ENCODE data around the gene PIGX.

PIGX gene

DNA sequence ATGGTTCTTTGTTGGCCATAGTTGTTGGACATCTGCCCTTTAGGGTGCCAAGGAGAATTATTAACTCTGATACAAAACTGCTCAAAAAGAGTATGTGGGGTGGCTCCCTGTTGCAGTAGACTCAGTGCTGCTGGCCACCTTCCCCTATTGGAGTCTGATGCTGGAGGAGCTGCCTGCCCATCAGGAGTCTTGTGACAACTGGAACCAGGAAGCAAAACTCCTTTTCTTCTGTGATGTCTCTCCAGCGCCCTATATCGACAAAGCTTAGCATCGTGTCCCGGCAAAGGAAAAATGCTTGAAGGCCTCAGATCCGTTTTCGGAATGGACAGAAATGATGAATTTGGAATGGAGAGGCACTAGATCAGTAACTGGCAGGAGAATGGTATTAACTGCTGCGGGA lies 51.0 kb downstream of the PIGX start:
- TF ChIP-seq, protein P1, sequence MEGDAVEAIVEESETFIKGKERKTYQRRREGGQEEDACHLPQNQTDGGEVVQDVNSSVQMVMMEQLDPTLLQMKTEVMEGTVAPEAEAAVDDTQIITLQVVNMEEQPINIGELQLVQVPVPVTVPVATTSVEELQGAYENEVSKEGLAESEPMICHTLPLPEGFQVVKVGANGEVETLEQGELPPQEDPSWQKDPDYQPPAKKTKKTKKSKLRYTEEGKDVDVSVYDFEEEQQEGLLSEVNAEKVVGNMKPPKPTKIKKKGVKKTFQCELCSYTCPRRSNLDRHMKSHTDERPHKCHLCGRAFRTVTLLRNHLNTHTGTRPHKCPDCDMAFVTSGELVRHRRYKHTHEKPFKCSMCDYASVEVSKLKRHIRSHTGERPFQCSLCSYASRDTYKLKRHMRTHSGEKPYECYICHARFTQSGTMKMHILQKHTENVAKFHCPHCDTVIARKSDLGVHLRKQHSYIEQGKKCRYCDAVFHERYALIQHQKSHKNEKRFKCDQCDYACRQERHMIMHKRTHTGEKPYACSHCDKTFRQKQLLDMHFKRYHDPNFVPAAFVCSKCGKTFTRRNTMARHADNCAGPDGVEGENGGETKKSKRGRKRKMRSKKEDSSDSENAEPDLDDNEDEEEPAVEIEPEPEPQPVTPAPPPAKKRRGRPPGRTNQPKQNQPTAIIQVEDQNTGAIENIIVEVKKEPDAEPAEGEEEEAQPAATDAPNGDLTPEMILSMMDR (IDR thresholded peaks at IDR 0.05; ENCODE audit: borderline replicate concordance, insufficient read depth, low read depth, low read length) = no peak
- no peak overlapping the region for H3K4me3 ChIP-seq (ENCODE audit: low read depth, low read length)

DNA sequence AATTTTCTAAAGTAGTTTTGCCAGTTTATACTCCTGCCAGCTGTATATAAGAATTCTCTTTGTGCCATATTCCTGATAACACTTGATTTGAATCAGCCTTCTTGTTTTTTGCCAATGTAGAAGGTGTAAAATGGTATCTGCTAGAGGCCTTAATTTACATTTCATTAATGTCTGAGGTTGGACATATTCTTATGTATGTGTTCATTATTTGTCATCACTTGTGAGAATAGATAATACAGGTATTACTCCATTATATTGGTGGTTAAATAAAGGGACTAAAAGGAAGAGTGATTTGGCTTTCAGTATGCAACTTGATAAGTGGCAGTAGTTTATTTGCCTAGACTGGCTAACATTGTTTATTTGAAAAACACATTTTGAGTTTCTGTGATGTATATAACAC lies 53.3 kb downstream of the PIGX start:
- no peak overlapping the region for H3K4me3 ChIP-seq (ENCODE audit: low read depth, low read length)
- TF ChIP-seq, protein P1 (IDR thresholded peaks at IDR 0.05; ENCODE audit: borderline replicate concordance, insufficient read depth, low read depth, low read length) = no peak

DNA sequence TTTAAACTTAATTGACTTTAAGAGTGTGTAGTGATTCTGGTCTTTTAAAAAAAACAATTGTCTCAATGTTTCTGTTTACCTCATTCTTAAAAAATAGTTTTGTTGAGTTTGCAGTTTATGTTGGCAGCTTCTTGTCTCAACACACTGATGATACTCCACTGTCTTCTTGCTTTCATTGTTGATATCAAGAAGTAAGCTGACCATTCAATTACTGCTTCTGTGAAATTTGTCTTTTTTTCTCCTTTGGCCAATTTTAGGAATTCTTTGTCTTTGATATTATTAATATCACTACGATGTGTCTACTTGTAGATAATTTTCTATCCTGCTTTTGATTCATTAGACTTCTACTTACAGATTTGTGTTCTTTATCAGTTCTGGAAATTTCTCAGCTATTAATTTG lies 58.9 kb downstream of the PIGX start:
- no peak overlapping the region for H3K4me3 ChIP-seq (ENCODE audit: low read depth, low read length)
- TF ChIP-seq, protein P1 (IDR thresholded peaks at IDR 0.05; ENCODE audit: borderline replicate concordance, insufficient read depth, low read depth, low read length) = no peak

DNA sequence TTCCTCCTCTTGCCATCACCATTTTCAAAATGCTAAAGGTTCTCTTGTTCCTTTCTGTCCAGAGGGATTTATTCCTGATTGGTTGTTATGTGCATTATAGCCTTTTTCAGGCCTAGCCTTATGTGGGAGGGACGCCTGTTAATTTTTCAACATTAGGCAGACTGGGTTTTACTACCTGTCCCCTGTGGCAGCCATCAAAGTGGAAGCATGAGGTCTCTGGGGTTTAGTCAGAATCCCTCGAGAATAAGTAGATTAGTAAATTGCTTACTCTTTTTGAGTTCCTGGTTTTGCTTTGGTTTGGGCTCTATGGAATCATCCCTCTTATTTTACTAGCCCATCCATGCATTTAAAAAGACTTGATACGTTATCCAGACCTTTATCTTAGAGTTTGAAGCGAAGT lies 59.9 kb downstream of the PIGX start:
- TF ChIP-seq, protein P1 (IDR thresholded peaks at IDR 0.05; ENCODE audit: borderline replicate concordance, insufficient read depth, low read depth, low read length) = no peak
- H3K4me3 ChIP-seq (ENCODE audit: low read depth, low read length) = no peak overlapping the region

DNA sequence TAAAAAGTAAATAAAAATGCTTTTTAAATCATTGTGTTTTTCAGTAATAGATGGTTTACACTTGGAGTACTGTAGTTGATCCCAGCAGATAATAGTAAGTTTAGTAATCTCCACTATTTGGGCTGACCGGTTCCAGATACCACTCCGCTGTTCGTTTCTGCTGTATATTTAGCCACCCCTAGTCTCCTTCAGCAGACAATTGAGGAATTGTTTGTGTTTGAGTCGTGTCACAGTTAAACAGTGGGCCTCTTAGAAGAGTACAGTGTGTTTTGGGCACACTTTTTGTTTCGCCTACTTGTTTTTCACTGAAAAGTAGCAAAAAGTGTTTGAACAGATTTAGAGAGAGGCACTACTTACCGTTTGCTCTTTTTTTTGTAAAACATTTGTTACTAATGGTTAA lies 60.7 kb downstream of the PIGX start:
- TF ChIP-seq, protein P1 (IDR thresholded peaks at IDR 0.05; ENCODE audit: borderline replicate concordance, insufficient read depth, low read depth, low read length) = no peak
- no peak overlapping the region for H3K4me3 ChIP-seq (ENCODE audit: low read depth, low read length)

DNA sequence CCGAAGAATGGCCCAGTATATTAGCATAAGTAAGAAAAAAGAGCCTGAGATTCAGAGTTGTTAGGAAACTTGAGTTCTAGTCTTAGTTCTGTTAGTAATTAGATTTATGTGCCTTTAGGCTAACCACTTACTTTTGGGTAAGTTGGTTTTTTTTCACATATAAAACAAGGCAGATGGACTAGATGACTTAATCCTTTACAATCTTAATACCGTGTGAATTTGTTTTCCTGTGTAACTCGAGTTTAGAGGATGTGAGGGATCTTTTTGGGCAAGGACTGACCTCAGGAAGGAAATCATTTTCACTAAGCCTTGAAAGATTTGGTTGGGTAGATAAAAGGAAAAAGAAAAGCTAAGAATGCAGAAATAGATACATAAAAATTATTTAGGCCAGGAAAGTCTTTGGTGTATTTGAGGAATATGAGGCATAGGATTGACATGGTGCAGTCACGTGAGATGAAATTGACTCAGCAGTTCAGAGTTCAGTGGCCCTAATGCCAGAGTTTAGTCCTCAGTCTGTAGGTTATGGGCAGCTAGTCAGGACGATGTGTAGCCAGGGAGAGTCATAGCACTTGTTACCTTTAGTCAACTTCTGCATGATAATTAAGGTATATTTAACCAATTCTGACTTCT lies 62.1 kb downstream of the PIGX start:
- no peak overlapping the region for H3K4me3 ChIP-seq (ENCODE audit: low read depth, low read length)
- TF ChIP-seq, protein P1 (IDR thresholded peaks at IDR 0.05; ENCODE audit: borderline replicate concordance, insufficient read depth, low read depth, low read length) = no peak

DNA sequence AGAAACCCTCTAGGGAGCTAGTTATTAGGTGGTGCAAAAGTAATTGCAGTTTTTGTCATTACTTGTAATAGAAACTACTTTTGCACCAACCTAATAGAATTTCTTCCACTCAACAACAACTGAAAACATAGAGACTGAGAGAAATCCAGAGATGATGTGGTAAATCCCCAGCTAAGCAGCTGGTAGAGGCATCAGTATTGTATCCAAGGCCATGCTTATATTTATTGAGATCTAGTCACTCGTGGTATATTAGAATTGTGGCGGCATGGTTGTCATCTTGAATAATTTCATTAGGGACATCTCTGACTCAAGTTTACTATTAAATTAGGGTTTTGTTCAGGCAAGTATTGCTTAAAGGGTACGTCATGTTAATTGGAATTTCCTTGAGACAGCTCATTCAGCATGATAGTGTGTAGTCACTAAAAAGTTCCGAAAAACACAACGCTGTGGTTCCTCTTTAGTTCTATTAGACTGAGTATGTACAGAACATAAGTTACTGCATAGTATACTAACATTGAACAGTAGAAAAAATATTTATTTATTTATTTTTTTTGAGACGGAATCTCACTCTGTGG lies 62.8 kb downstream of the PIGX start:
- H3K4me3 ChIP-seq (ENCODE audit: low read depth, low read length) = no peak overlapping the region
- TF ChIP-seq, protein P1 (IDR thresholded peaks at IDR 0.05; ENCODE audit: borderline replicate concordance, insufficient read depth, low read depth, low read length) = no peak
